ENCODE results near the gene C6orf89.

- TF ChIP-seq EZH2 (IDR thresholded peaks at IDR 0.05; ENCODE audit: borderline replicate concordance, insufficient read depth, low read length, poor library complexity, severe bottlenecking) = no peak
- TF ChIP-seq CTCF (IDR thresholded peaks at IDR 0.05; ENCODE audit: poor library complexity, severe bottlenecking) = peak; percentile 18
- TF ChIP-seq RAD21 (conservative IDR thresholded peaks at IDR 0.05) = no peak
- no peak for TF ChIP-seq REST (IDR thresholded peaks at IDR 0.05; ENCODE audit: borderline replicate concordance)
- no peak for TF ChIP-seq MXI1 (conservative IDR thresholded peaks at IDR 0.05; ENCODE audit: poor library complexity, severe bottlenecking)
- TF ChIP-seq POLR2AphosphoS5 (IDR thresholded peaks at IDR 0.05) = no peak
These were observed 91.8 kb downstream of the C6orf89 start for GRCh38 chr6:36977470-36977941.

All from neural cell (in vitro differentiated cells).